HAP-1 (cell line): Measurements from ENCODE around the gene MME.
"Not testable (repeated sequence)": the region's sequence is repeated elsewhere in the genome, so short reads cannot be mapped to it uniquely, and the experiment has no call there.

Source experiments
- DNase-seq, 2 experiments: peaks; one replicate each; pipeline ENCODE4 v3.0.0-alpha.2; 2016 to 2020; ENCODE audit warnings: low spot score in 2 of 2
- H3K27me3 ChIP-seq: fragments of 250-450 bp; sonication (Bioruptor Pico); 2 replicates; pipeline ENCODE4 v1.5.1; 2020; ENCODE audit warnings: low read depth, mild to moderate bottlenecking, moderate library complexity
- H3K36me3 ChIP-seq: fragments of 250-450 bp; sonication (Bioruptor Pico); replicated peaks from 2 replicates; pipeline ENCODE4 v1.5.1; 2020; ENCODE audit warnings: mild to moderate bottlenecking
- H3K4me1 ChIP-seq: fragments of 250-450 bp; sonication (Bioruptor Pico); 2 replicates; pipeline ENCODE4 v1.5.1; 2020; ENCODE audit warnings: mild to moderate bottlenecking
- H3K4me3 ChIP-seq: fragments of 250-450 bp; sonication (Bioruptor Pico); 2 replicates; pipeline ENCODE4 v1.5.1; 2020; ENCODE audit warnings: mild to moderate bottlenecking, moderate library complexity
- H3K9me3 ChIP-seq: fragments of 250-450 bp; sonication (Bioruptor Pico); 2 replicates; pipeline ENCODE4 v1.5.1; 2020; ENCODE audit warnings: mild to moderate bottlenecking, moderate library complexity
- in situ Hi-C: fragments of 300-500 bp; cut with MboI; formaldehyde crosslinking; loops from 3 replicates; pipeline ENCODE4 v1.14.3; 2020; ENCODE audit warnings: low sequenced_read_pairs, inconsistent platforms, mixed read lengths

Gene MME

DNA sequence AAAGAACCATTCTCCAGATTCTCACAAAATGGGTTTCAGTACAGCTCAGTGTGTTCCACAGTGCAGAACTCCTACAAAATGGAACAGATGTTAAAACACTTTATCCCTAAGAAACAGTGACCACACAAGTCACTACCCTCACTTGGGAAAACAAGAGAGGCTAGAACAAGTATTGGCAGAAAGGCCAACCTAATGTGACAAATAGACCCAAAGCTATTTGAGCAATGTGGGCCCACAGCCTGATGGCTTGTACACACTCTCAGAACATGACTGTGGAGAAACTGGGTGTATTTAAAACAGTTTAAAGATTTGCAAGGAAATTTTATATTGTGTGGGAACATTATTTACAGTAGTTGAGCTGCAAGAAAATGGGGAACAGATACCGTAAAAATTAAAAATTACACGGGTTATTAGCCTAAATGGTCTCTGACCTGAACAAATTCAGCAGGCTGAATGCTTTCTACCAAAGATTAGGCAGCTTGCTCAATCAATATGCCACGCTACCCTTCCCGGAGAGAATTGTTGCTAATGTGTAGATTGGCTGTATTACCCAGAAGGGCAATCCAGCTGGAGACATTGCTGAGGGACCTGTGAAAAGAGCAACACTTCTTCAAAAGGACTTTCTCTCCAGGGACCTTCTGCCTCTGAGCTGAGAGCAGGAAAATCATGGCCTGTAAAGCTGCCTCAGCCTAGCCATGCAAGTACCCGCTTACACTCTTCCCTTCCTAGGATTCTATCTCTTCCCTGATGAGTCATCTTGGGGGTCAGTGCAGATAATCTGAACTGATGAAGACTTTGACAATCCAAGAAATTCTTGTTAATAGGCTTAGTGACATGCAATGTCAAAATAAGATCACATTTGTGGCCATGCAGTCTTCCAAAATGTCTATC, 116.3 kb downstream of the MME start:
- in situ Hi-C loops: no loop called here
- Histone ChIP-seq H3K4me1 (no peaks in the 10 kb centered on the region), H3K4me3 (no peak overlapping the region), H3K36me3 (no peaks in the 10 kb centered on the region), H3K9me3 (no peaks in the 10 kb centered on the region), H3K27me3 (no peaks in the 10 kb centered on the region)
- no peak for DNase-seq

DNA sequence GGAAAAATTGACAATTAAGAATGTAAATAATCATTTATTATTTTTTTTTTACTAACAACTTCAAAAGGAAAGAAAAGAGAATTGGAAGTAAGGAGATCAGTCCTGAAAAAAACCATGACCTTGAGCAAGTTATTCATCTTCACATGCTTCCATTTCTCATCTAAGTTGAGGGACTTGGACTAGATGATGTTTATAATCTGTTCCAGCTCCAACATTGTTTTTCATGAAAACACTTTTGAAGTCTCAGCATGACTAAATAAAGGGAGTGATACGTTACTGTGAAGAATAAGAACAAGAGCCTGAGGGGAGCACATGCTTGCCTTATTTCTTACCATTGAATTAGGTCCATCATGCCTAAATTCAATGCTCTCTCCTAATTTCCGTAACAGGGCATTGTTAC, 117.7 kb downstream of the MME start:
- H3K4me3 ChIP-seq: no peak overlapping the region

DNA sequence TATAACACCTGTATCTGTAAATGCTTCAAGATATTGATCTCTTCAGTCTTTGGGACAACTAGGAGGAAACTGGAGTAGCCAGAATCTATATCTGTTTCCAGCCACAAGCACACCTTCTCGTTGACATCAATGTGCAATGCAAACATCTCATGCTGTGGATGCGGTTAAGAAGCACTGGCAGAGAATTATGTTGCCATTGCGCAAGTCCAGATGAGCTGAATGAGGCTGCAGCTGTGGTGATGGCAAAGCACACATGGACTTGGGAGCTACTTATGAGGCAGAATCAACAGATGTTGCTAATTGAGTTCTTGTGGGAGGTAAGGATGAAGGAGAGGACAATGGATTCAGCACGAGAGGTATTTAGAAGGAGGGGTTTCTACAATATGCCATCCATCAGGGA, 122.5 kb downstream of the MME start:
- Histone ChIP-seq H3K4me1 (no peaks in the 10 kb centered on the region), H3K27me3 (no peaks in the 10 kb centered on the region), H3K9me3 (no peaks in the 10 kb centered on the region; the same call in 1 of the 2 replicates), H3K36me3 (no peaks in the 10 kb centered on the region), H3K4me3 (no peak overlapping the region)
- in situ Hi-C loops: no loop called here
- DNase-seq: no peak

More for the DNA sequence above, 117.7 kb downstream of the MME start:
- in situ Hi-C loops: no loop called here
- no peak for DNase-seq
- H3K27me3 ChIP-seq: no peaks in the 10 kb centered on the region
- no peaks in the 10 kb centered on the region for H3K36me3 ChIP-seq
- no peaks in the 10 kb centered on the region for H3K4me1 ChIP-seq
- H3K9me3 ChIP-seq: no peaks in the 10 kb centered on the region; the same call in 1 of the 2 replicates

DNA sequence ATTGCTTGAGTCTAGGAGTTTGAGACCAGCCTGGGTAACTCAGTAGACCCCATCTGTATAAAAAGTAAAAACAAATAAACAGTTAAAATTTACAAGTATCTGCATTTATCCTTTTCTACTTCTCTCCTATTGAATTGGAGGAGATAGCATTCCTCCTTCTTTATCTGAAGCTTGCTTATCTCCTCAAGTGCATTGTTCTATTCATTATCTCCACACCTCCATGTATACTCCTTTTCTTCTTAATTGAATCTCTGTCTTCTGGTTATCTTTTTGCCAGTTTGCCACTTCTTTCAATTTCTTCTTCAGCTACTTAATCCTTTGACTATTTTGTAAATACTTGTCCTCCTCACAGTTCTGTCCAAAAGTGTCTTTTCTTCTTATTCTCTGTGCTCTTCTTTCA, 124.7 kb downstream of the MME start:
- no peak for DNase-seq
- in situ Hi-C loops: no loop called here
- no peaks in the 10 kb centered on the region for H3K36me3 ChIP-seq
- no peaks in the 10 kb centered on the region; the same call in 1 of the 2 replicates for H3K9me3 ChIP-seq
- no peaks in the 10 kb centered on the region for H3K27me3 ChIP-seq
- no peaks in the 10 kb centered on the region for H3K4me1 ChIP-seq
- H3K4me3 ChIP-seq: no peak overlapping the region

DNA sequence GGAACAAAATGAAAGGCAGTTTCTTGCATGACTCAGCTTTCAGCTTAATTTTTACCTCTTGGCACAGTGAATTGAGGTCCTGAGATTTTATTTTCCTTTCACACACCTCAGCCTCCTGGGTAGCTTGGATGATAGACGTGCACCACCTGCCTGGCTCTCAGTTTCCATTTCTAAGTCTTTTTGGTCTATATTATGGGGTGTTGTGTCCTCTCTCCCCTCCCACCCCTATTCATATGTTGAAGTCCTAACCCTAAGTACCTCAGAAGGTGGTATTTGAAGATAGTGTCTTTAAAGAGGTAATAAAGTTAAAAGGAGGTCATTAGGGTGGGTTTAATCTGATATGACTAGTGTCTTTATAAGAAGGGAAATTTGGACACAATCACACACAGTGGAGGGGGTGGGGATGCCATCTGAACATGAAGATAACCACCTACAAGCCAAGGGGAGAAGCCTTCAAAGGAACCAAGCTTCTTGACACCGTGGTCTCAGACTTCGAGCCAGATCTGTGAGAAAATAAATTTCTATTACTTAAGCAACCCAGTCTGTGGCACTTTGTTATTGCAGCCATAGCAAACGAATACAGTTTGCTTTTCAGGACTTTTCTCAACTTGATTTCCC, 128.2 kb downstream of the MME start:
- Histone ChIP-seq H3K4me3 (no peak overlapping the region), H3K4me1 (no peaks in the 10 kb centered on the region; the same call in 1 of the 2 replicates), H3K27me3 (no peaks in the 10 kb centered on the region), H3K9me3 (no peaks in the 10 kb centered on the region), H3K36me3 (no peaks in the 10 kb centered on the region)
- DNase-seq: no peak
- in situ Hi-C loops: no loop called here

DNA sequence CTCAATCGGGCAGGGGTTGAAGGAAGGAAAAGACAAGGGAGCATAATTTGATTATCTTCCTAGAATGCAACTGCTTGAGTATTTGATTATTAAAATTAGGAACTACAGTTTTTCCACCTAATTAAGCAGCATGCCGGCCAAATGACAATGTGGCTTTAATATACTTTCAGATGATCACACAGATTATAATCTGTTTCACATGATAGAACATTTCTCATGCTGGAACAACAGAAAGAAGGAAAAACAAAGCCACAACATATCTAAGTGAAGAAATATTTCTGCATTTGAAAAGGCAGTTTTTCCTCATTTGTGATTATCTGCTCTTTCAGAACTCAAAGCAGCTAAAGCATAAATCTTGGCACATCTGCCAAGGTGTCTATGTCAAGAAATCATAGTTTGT, 130.6 kb downstream of the MME start:
- H3K36me3 ChIP-seq: no peaks in the 10 kb centered on the region
- no peak for DNase-seq
- no peak overlapping the region for H3K4me3 ChIP-seq
- H3K4me1 ChIP-seq: no peaks in the 10 kb centered on the region; the same call in 1 of the 2 replicates
- in situ Hi-C loops: no loop called here
- no peaks in the 10 kb centered on the region for H3K9me3 ChIP-seq
- no peaks in the 10 kb centered on the region for H3K27me3 ChIP-seq

DNA sequence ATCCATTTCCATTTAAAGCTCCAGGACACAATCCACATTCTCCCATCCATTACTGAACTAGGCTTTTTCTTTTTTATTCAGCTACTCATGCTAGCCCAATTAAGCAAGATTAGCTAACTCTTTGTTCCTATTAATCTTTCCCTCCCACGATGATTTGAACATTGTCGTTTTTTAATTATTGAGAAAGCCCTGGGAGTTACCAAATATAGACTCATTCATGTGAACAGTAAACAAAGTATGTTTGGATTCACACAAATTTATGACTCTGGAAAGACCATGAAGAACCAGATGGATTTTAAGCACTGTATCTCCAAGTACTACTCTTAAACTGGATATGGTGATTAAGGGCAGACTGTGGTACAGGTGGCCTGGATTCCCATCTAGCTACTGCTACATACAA, 131.1 kb downstream of the MME start:
- in situ Hi-C loops: no loop called here
- no peaks in the 10 kb centered on the region for H3K9me3 ChIP-seq
- H3K4me3 ChIP-seq: no peak overlapping the region
- no peaks in the 10 kb centered on the region for H3K27me3 ChIP-seq
- H3K4me1 ChIP-seq: no peaks in the 10 kb centered on the region; the same call in 1 of the 2 replicates
- H3K36me3 ChIP-seq: no peaks in the 10 kb centered on the region
- no peak for DNase-seq

DNA sequence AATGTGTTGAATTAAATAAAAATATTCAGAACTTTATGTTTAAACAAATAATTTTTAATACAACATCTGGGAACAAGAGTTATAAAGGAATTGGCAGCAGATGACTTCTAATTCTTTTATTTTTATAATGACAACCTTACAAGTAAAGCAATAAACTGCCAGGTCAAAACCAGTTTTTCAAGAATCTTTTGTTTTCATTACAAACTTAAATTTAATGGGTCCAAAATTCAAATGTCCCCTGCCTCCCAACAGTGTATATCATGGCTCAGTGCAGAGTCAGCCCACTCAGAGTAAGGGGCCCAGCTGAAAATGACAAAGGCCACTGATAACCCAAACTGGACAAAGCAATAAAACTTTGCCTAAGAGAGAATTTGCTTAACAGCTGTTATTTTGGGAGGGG, 131.8 kb downstream of the MME start:
- Histone ChIP-seq H3K9me3 (no peaks in the 10 kb centered on the region), H3K27me3 (no peaks in the 10 kb centered on the region), H3K4me1 (no peaks in the 10 kb centered on the region; the same call in 1 of the 2 replicates), H3K4me3 (no peak overlapping the region), H3K36me3 (no peaks in the 10 kb centered on the region)
- no peak for DNase-seq
- in situ Hi-C loops: no loop called here

DNA sequence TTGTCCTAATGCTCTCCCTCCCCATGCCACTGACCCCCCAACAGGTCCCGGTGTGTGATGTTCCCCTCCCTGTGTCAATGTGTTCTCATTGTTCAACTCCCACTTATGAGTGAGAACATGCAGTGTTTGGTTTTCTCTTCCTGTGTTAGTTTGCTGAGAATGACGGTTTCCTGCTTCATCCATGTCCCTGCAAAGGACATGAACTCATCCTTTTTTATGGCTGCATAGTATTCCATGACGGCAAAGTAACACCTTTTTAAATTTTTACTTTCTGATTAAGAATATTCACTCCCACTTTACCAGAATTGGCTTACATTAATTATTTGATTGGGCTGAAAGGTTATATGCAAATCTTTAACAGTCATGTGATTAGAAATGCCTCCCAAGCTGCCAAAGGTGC, 135.9 kb downstream of the MME start:
- H3K36me3 ChIP-seq, H3K9me3 ChIP-seq, in situ Hi-C loops, H3K27me3 ChIP-seq, H3K4me3 ChIP-seq, DNase-seq, H3K4me1 ChIP-seq: not testable (repeated sequence)

DNA sequence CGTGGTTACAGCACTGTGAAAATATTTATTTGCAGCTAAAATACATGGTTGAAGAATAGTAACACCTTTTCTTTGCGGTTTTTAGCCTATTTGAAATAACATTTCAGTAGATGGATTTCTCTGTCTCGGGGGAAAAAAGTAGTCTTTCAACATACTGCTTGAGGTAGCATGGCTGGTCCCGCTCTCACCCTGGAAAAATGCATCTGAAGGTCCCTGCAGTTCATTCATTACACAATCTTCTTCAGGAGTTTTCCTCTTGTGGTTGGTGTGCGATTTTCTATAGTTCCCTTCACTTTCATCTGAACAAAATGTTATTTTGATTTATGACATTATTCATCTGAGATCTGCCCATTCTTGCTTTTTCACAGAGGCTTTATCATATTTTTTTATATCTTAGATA, 137.5 kb downstream of the MME start:
- Histone ChIP-seq H3K4me3 (no peak overlapping the region), H3K36me3 (no peaks in the 10 kb centered on the region), H3K27me3 (no peaks in the 10 kb centered on the region), H3K9me3 (no peaks in the 10 kb centered on the region), H3K4me1 (no peaks in the 10 kb centered on the region)
- in situ Hi-C loops: no loop called here
- DNase-seq: no peak

DNA sequence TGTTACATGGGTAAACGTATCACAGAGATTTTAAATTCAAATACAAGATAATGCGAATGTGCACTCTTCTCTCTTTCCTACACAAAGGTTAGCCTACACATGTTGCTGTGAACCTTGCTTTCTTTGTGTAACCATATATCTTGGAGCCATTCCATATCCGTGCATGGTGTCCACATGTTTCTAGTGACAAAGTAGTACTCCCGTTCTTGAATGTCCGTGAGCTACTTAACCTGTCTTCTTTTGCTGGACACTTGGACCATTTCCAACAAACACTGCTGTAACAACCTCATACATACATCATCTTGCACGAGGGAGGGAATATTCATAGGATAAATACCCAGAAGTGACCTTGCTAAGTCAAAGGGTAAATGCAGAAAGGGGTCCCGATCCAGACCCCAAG, 138.3 kb downstream of the MME start:
- DNase-seq: no peak
- Histone ChIP-seq H3K9me3 (no peaks in the 10 kb centered on the region), H3K27me3 (no peaks in the 10 kb centered on the region), H3K4me3 (no peak overlapping the region), H3K36me3 (no peaks in the 10 kb centered on the region), H3K4me1 (no peaks in the 10 kb centered on the region)
- in situ Hi-C loops: no loop called here

DNA sequence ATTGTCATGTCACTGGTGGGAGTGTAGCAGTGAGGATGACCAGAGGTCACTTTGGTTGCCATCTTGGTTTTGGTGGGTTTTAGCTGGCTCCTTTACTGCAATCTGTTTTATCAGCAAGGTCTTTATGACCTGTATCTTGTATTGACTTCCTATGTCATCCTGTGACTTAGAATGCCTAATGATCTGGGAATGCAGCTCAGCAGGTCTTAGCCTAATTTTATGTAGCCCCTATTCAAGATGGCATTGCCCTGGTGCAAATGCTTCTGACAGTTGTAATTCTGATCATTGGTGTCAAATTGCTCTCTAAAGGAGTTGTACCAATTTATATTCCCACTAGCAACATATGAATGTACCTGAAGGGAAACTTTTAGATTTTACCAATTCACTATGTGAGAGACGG, 139.0 kb downstream of the MME start:
- no peaks in the 10 kb centered on the region for H3K9me3 ChIP-seq
- DNase-seq: no peak
- in situ Hi-C loops: no loop called here
- H3K36me3 ChIP-seq: no peaks in the 10 kb centered on the region
- H3K4me1 ChIP-seq: no peaks in the 10 kb centered on the region
- H3K4me3 ChIP-seq: no peak overlapping the region
- H3K27me3 ChIP-seq: no peaks in the 10 kb centered on the region

DNA sequence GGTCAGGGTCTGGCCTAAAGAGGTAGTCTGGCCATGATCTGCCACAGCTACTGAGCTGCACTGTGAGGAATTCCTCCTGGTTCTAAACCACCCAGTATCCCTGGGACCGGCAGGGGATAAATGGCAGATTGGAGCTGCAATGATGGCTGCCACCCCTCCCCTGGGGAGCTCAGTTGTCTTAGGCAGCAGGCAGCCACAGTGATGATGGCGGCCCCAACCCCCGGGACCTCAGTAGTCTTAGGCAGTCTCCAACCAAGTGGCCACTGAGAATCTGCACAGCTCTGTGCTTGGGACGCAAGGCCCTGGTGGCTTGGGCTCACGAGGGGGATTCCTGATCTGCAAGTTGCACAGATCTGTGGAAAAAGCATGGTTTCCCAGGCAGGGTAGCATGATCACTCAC, 145.3 kb downstream of the MME start:
- in situ Hi-C loops: no loop called here
- Histone ChIP-seq H3K4me1 (no peaks in the 10 kb centered on the region), H3K27me3 (no peaks in the 10 kb centered on the region), H3K36me3 (no peaks in the 10 kb centered on the region), H3K4me3 (no peak overlapping the region), H3K9me3 (no peaks in the 10 kb centered on the region)
- DNase-seq: no peak

DNA sequence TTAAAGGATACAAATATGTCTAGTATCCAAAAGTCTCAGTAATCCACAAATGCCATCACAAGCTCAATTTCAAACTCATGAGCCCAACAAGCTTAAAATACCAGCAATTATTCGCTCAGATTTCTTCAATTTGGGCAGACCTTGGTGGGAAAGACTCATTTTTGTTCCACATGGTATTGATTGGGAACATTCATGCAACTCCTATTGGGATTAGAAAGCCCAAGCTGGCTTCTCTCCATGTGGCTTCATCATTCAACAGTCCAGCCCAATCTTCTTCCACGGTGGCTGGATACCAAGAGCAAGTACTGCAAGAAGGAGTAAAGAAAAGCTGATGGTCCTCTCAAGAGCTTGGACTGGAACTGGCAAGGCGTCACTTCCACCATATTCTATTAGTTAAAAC, 147.0 kb downstream of the MME start:
- Histone ChIP-seq H3K9me3 (no peaks in the 10 kb centered on the region), H3K36me3 (no peaks in the 10 kb centered on the region), H3K4me3 (no peak overlapping the region), H3K27me3 (no peaks in the 10 kb centered on the region), H3K4me1 (no peaks in the 10 kb centered on the region)
- in situ Hi-C loops: no loop called here
- DNase-seq: no peak
